ENCODE results near the gene ABHD2.
"Not testable (repeated sequence)": the region's sequence is repeated elsewhere in the genome, so short reads cannot be mapped to it uniquely, and the experiment has no call there.

ABHD2 gene

DNA sequence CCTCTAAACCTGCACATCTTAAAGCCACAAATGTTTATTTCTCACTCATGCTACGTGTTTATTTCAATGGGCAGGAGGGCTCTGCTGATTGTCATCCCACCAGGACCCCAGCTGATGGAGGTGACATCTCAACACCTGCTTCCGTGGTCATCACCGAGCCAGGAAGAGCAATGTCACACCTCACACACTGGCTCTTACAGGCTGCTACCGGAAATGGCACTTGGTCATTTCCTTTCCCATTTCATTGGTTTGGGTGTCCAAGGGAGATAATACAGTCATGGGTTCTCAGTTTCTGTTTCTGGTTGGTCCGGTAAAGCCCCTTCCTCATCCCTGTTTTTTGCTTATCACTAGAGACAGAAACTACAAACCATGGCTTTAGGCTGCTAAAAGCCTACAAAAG is 41.9 kb downstream of the ABHD2 start:
- TF ChIP-seq, protein P1, sequence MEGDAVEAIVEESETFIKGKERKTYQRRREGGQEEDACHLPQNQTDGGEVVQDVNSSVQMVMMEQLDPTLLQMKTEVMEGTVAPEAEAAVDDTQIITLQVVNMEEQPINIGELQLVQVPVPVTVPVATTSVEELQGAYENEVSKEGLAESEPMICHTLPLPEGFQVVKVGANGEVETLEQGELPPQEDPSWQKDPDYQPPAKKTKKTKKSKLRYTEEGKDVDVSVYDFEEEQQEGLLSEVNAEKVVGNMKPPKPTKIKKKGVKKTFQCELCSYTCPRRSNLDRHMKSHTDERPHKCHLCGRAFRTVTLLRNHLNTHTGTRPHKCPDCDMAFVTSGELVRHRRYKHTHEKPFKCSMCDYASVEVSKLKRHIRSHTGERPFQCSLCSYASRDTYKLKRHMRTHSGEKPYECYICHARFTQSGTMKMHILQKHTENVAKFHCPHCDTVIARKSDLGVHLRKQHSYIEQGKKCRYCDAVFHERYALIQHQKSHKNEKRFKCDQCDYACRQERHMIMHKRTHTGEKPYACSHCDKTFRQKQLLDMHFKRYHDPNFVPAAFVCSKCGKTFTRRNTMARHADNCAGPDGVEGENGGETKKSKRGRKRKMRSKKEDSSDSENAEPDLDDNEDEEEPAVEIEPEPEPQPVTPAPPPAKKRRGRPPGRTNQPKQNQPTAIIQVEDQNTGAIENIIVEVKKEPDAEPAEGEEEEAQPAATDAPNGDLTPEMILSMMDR (IDR thresholded peaks at IDR 0.05), result no peak
- no peak for TF ChIP-seq ZFX (IDR thresholded peaks at IDR 0.05; ENCODE audit: borderline replicate concordance)
- peak overlapping the region; percentile 81 for H3K27ac ChIP-seq

DNA sequence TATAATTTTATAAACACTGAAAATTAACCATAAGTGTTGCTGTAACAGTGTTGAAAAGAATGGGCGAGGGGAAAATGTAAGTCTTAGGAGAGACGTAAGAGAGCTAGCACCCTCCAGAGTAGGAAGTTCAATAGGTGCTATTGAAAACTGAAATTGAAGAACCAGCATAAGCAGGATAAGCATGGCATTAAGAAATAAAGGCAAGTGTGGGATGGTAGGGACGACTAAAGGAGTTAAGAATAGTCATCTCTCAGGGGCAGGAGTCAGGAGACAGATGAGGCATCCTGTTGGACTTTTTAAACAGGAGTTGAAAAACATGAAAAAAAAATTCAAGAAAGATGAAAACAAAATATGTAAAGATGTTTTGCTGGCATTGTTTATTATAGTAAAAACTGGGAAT is 43.5 kb downstream of the ABHD2 start:
- TF ChIP-seq, protein P1 (IDR thresholded peaks at IDR 0.05), result no peak
- no peak for TF ChIP-seq ZFX (IDR thresholded peaks at IDR 0.05; ENCODE audit: borderline replicate concordance)
- H3K27ac ChIP-seq, result 0 out of 2 replicates have a peak overlapping the region, but pooled peaks have one; percentile 81

DNA sequence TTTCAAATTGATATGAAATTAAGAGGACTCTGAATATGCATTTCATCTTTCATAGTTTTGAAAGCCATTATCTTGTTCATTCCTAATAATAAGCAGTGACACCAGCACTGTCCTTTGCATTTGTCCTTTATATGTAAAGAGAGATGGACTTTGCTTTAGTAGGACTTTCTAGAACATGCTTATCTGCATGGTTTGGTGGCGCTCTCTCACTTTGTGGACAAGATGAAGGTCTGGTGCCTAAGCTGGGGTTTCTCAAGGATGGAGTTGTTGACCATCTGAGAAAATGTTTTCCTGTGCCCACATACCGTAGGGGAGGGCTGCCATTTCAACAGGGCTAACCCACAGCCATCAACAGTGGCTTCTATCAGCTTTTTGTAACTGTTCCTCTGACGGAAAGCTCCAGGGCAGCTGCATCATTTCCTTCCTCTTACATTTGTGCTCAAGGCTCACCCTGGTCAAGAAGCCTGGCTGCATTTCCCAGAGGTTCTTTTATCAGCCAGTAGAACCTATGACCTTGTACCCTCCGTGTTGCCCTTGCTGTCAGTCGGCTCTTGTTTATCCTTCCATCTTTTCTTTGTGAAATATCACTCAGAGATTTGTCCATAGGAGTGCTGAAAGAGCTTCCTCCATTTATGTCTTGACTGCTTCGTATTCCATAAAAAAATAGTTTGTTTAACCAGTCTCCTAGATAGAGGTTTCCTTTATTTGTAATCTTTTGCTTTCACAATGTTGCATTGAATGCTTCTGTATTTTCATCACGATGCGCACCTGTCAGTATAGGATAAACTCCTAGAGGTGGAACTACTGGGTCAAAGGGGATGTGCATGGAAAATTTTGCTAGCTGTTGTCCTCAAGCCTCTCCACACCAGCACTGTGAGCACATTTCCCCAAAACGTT is 44.6 kb downstream of the ABHD2 start:
- TF ChIP-seq ZFX (IDR thresholded peaks at IDR 0.05; ENCODE audit: borderline replicate concordance), result no peak
- TF ChIP-seq, protein P1 (IDR thresholded peaks at IDR 0.05), result no peak
- peak overlapping the region; percentile 40 for H3K27ac ChIP-seq

DNA sequence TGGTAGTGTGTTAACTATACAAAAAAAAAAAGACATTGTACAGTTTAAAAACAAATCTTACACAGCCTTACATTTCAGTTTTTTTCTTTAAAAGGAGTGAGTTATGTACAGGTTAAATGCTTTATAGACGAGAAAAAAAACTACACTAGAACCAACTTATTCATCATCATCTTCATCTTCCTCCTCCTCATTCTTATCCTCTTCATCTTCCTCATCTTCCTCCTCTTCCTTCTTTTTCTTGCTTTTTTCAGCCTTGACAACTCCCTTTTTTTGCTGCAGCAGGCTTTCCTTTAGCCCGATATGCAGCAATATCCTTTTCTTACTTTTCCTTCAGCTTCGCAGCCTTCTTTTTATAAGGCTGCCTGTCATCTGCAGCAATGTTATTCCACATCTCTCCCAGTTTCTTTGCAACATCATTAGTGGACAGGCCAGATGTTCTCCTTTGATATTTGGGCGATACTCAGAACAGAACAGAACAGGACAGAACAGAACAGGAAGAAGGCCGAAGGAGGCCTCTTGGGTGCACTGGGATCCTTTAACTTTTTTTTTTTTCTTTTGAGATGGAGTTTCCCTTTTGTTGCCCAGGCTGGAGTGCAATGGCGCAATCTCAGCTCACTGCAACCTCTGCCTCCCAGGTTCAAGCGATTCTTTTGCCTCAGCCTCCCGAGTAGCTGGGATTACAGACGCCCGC is 47.3 kb downstream of the ABHD2 start:
- not testable (repeated sequence) for H3K27ac ChIP-seq

DNA sequence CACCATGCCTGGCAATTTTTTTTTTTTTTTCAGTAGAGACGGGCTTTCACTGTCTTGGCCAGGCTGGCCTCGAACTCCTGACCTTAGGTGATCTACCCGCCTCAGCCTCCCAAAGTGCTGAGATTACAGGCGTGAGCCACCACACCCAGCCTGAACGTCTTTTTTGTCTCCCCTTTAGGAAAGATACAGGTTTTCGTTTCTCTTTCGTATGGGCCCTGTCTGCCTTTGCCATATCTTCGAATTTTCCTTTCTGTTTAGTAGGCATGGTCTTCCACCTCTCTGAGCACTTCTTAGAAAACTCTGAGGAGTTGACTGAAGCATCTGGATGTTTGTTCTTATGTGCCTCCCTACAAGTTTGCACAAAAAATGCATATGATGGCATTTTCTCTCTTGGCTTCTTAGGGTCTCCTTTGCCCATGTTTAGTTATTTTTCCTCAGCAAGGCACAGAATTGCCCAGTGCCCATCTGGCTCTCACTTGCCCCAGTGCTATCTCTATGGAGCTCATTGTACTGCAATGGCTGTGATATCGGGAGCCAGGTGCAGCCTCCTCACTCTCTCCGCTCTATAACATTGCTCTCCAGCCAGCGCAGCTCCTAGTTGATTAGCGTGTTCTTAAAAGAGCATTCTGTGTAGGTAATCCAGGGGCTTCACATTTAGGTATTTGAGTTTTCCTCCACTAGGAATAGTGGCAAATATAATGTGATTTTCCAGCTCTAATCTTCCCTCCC is 48.0 kb downstream of the ABHD2 start:
- H3K27ac ChIP-seq, result peak overlapping the region; percentile 5; the same call in 1 of the 2 replicates
- TF ChIP-seq, protein P1 (IDR thresholded peaks at IDR 0.05), result no peak
- TF ChIP-seq ZFX (IDR thresholded peaks at IDR 0.05; ENCODE audit: borderline replicate concordance), result no peak

DNA sequence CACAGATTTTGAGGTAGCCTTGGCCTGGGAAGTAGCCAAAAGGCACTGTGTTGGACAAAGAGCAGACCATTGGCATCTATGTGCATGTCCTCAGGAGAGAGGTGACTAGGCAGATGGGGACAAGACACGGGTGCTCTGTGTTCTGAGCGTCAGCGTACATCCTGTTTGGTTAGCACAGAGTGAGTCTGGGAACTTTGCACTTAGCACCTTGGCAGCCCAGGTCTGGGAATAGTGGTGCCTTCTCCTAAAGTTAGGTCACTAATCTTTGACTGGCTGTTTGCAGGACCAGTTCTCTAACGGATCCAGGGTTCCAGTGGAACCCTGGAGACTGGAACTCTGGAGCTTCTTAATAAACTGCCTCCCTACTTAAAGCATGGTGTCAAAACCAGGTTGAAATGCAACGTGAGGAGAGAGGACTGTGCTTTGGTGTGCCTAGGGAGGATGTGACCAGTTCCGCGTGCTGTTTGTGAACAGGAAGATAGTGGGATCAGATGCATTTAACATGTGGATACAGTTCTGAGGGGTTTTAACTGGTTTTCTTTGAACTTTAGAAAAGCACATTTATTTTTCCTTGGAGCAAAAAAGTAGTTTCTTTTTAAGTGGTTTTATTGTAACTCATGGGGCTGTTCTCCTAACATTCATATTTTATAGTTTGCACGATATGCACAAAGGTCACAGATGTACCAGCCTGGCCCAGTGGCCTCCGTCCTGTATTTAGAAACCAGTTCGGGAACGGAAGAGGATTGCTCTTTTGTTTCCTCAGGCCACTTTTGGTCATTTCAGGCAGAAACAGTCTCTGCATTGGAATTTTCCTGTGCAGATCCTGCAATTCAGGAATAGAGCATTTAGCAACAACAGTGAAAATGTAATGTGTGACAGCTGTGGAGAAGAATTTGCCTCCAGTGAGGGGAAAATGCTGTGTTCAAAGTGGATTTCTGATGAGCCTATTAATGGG is 48.8 kb downstream of the ABHD2 start:
- TF ChIP-seq, protein P1 (IDR thresholded peaks at IDR 0.05), result no peak
- no peak for TF ChIP-seq ZFX (IDR thresholded peaks at IDR 0.05; ENCODE audit: borderline replicate concordance)
- H3K27ac ChIP-seq, result peak overlapping the region; percentile 5; the same call in 1 of the 2 replicates

Measured in 22Rv1 (cell line).